GM19324 (cell line): ENCODE data around the gene SMYD2.
A peak's percentile ranks its signal among the peaks of the same experiment; 100 is the strongest.
"Not testable (repeated sequence)": the region's sequence is repeated elsewhere in the genome, so short reads cannot be mapped to it uniquely, and the experiment has no call there.

ENCODE experiments used
- ATAC-seq: cut with Tn5 transposase; IDR thresholded peaks from one replicate; pipeline ENCODE4 v1.9.1; 2021; ENCODE audit warnings: mild to moderate bottlenecking, moderate library complexity; ENCODE audit not compliant: unreplicated experiment, low FRiP score

The SMYD2 gene

GRCh38 chr1:214271174-214271858 is 9.6 kb upstream of the SMYD2 start:
- ATAC-seq, result no peak

- no peak for ATAC-seq
Observed at GRCh38 chr1:214271995-214272731, 8.8 kb upstream of the SMYD2 start.

- ATAC-seq, result no peak
Observed at GRCh38 chr1:214272964-214273533, 7.9 kb upstream of the SMYD2 start.

GRCh38 chr1:214275700-214276099 is 5.3 kb upstream of the SMYD2 start:
- not testable (repeated sequence) for ATAC-seq

- no peak for ATAC-seq
Observed at GRCh38 chr1:214276786-214277185, 4.2 kb upstream of the SMYD2 start.

GRCh38 chr1:214277704-214278635 is 3.0 kb upstream of the SMYD2 start:
- ATAC-seq, result no peak

GRCh38 chr1:214280386-214281020 is 456 bp upstream of the SMYD2 start:
- peak; percentile 4 for ATAC-seq

- no peak for ATAC-seq
Observed at GRCh38 chr1:214281720-214282629, 1.0 kb downstream of the SMYD2 start.

- ATAC-seq, result no peak
Observed at GRCh38 chr1:214282630-214283242, 1.8 kb downstream of the SMYD2 start.

GRCh38 chr1:214285610-214286440 is 4.9 kb downstream of the SMYD2 start:
- ATAC-seq, result no peak

GRCh38 chr1:214287884-214288283 is 6.9 kb downstream of the SMYD2 start:
- ATAC-seq, result no peak

GRCh38 chr1:214289574-214290272 is 8.8 kb downstream of the SMYD2 start:
- ATAC-seq, result no peak

GRCh38 chr1:214290424-214291037 is 9.6 kb downstream of the SMYD2 start:
- ATAC-seq, result no peak

- no peak for ATAC-seq
Observed at GRCh38 chr1:214292322-214292721, 11.4 kb downstream of the SMYD2 start.

- no peak for ATAC-seq
Observed at GRCh38 chr1:214295934-214296333, 15.0 kb downstream of the SMYD2 start.

- no peak for ATAC-seq
Observed at GRCh38 chr1:214296860-214297745, 16.1 kb downstream of the SMYD2 start.
